ENCODE data around the gene PFN2. TPM values are rescaled to one million over a fixed set of nuclear protein-coding genes. Genes with fewer than 3 reads are reported as not detected.

PFN2 gene
- total RNA-seq, 1 donor from 2014 or later, result 179 TPM

- peaks cover 3% of the 10 kb centered on the region for H3K36me3 Mint-ChIP-seq (ENCODE audit: low read depth, unreplicated experiment)
Measured at GRCh38 chr3:149977386-149977785, 6.7 kb upstream of the PFN2 start.

GRCh38 chr3:149975919-149976318 is 5.2 kb upstream of the PFN2 start:
- Histone ChIP-seq H3K36me3 (ENCODE audit: insufficient read depth, low read length) (no peaks in the 10 kb centered on the region), H3K27ac (ENCODE audit: low read depth, low read length) (no peak overlapping the region), H3K9me3 (ENCODE audit: insufficient read depth, low read depth, low read length) (no peaks in the 10 kb centered on the region), H3K27me3 (ENCODE audit: insufficient read depth, low read length) (no peaks in the 10 kb centered on the region), H4K20me1 (ENCODE audit: insufficient read depth, low read length) (no peaks in the 10 kb centered on the region), H3K4me1 (ENCODE audit: insufficient read depth, low read length) (peaks cover 23% of the 10 kb centered on the region), H3K4me2 (ENCODE audit: low read length) (no peak overlapping the region), H2AFZ (ENCODE audit: low read depth, low read length) (no peak overlapping the region), H3K9ac (ENCODE audit: low read length) (no peak overlapping the region), H3K79me2 (ENCODE audit: insufficient read depth, low read length) (peaks cover 17% of the 10 kb centered on the region), H3K4me3 (ENCODE audit: insufficient read depth, low read depth, low read length) (no peak overlapping the region)
- H3K27me3 Mint-ChIP-seq (ENCODE audit: low read depth, unreplicated experiment), result no peaks in the 10 kb centered on the region
- no peaks in the 10 kb centered on the region for H3K9me3 Mint-ChIP-seq (ENCODE audit: unreplicated experiment)
- no peak overlapping the region for H3K27ac Mint-ChIP-seq (ENCODE audit: unreplicated experiment)
- no peak for TF ChIP-seq EZH2 (IDR thresholded peaks at IDR 0.05; ENCODE audit: insufficient read depth, low read length)
- TF ChIP-seq CTCF (IDR thresholded peaks at IDR 0.05; ENCODE audit: insufficient read depth, low read depth, low read length), result peak; percentile 5
- DNase-seq (ENCODE audit: low read depth) (no peak), FAIRE-seq (no peak)
- H3K4me3 Mint-ChIP-seq (ENCODE audit: unreplicated experiment), result no peak overlapping the region
- H3K4me1 Mint-ChIP-seq (ENCODE audit: low read depth, unreplicated experiment), result peaks cover 7% of the 10 kb centered on the region
- peaks cover 3% of the 10 kb centered on the region for H3K36me3 Mint-ChIP-seq (ENCODE audit: low read depth, unreplicated experiment)

More at GRCh38 chr3:149977386-149977785, 6.7 kb upstream of the PFN2 start:
- H3K27ac ChIP-seq (ENCODE audit: low read depth, low read length), result no peak overlapping the region
- no peak for FAIRE-seq
- peak; percentile 79 for DNase-seq (ENCODE audit: low read depth)
- Mint-ChIP-seq H3K27ac (ENCODE audit: unreplicated experiment) (no peak overlapping the region), H3K9me3 (ENCODE audit: unreplicated experiment) (peaks cover under 1% of the 10 kb centered on the region), H3K27me3 (ENCODE audit: low read depth, unreplicated experiment) (no peaks in the 10 kb centered on the region), H3K4me3 (ENCODE audit: unreplicated experiment) (no peak overlapping the region), H3K4me1 (ENCODE audit: low read depth, unreplicated experiment) (peaks cover 3% of the 10 kb centered on the region)
- no peaks in the 10 kb centered on the region for H3K9me3 ChIP-seq (ENCODE audit: insufficient read depth, low read depth, low read length)
- TF ChIP-seq EZH2 (IDR thresholded peaks at IDR 0.05; ENCODE audit: insufficient read depth, low read length) (no peak), CTCF (IDR thresholded peaks at IDR 0.05; ENCODE audit: insufficient read depth, low read depth, low read length) (no peak)
- H3K79me2 ChIP-seq (ENCODE audit: insufficient read depth, low read length), result peaks cover 4% of the 10 kb centered on the region
- H3K36me3 ChIP-seq (ENCODE audit: insufficient read depth, low read length), result no peaks in the 10 kb centered on the region
- H3K27me3 ChIP-seq (ENCODE audit: insufficient read depth, low read length), result no peaks in the 10 kb centered on the region
- peak overlapping the region; percentile 27 for H3K4me2 ChIP-seq (ENCODE audit: low read length)
- no peak overlapping the region for H3K9ac ChIP-seq (ENCODE audit: low read length)
- H3K4me1 ChIP-seq (ENCODE audit: insufficient read depth, low read length), result peaks cover 17% of the 10 kb centered on the region
- H4K20me1 ChIP-seq (ENCODE audit: insufficient read depth, low read length), result no peaks in the 10 kb centered on the region
- no peak overlapping the region for H3K4me3 ChIP-seq (ENCODE audit: insufficient read depth, low read depth, low read length)
- H2AFZ ChIP-seq (ENCODE audit: low read depth, low read length), result no peak overlapping the region

- DNase-seq (ENCODE audit: low read depth) (peak; percentile 70), FAIRE-seq (no peak)
- peaks cover 25% of the 10 kb centered on the region for H3K4me1 ChIP-seq (ENCODE audit: insufficient read depth, low read length)
- H4K20me1 ChIP-seq (ENCODE audit: insufficient read depth, low read length), result peaks cover 9% of the 10 kb centered on the region
- no peaks in the 10 kb centered on the region for H3K27me3 ChIP-seq (ENCODE audit: insufficient read depth, low read length)
- Mint-ChIP-seq H3K36me3 (ENCODE audit: low read depth, unreplicated experiment) (no peaks in the 10 kb centered on the region), H3K9me3 (ENCODE audit: unreplicated experiment) (no peaks in the 10 kb centered on the region), H3K27me3 (ENCODE audit: low read depth, unreplicated experiment) (no peaks in the 10 kb centered on the region), H3K27ac (ENCODE audit: unreplicated experiment) (peak overlapping the region; percentile 96), H3K4me1 (ENCODE audit: low read depth, unreplicated experiment) (peaks cover 12% of the 10 kb centered on the region), H3K4me3 (ENCODE audit: unreplicated experiment) (peak overlapping the region; percentile 98)
- peak overlapping the region; percentile 94 for H3K27ac ChIP-seq (ENCODE audit: low read depth, low read length)
- peak overlapping the region; percentile 76 for H2AFZ ChIP-seq (ENCODE audit: low read depth, low read length)
- peak overlapping the region; percentile 97 for H3K4me3 ChIP-seq (ENCODE audit: insufficient read depth, low read depth, low read length)
- TF ChIP-seq EZH2 (IDR thresholded peaks at IDR 0.05; ENCODE audit: insufficient read depth, low read length) (no peak), CTCF (IDR thresholded peaks at IDR 0.05; ENCODE audit: insufficient read depth, low read depth, low read length) (no peak)
- H3K4me2 ChIP-seq (ENCODE audit: low read length), result peak overlapping the region; percentile 97
- H3K9me3 ChIP-seq (ENCODE audit: insufficient read depth, low read depth, low read length), result no peaks in the 10 kb centered on the region
- H3K36me3 ChIP-seq (ENCODE audit: insufficient read depth, low read length), result no peaks in the 10 kb centered on the region
- H3K9ac ChIP-seq (ENCODE audit: low read length), result peak overlapping the region; percentile 96
- peaks cover 58% of the 10 kb centered on the region for H3K79me2 ChIP-seq (ENCODE audit: insufficient read depth, low read length)
Measured at GRCh38 chr3:149971403-149972075, 844 bp upstream of the PFN2 start.

All from astrocyte (in vitro differentiated cells and primary cell).